Measurements from ENCODE around the gene CYGB.
A peak's percentile ranks its signal among the peaks of the same experiment; 100 is the strongest.

The CYGB gene

GRCh38 chr17:76558198-76559095 lies 20.9 kb upstream of the CYGB start:
- peak overlapping the region; percentile 97 for H3K27ac ChIP-seq
- peaks cover 5% of the 10 kb centered on the region for H3K36me3 ChIP-seq
- peak overlapping the region; percentile 90 to 99 for H3K4me3 ChIP-seq (ENCODE audit: low read depth in 1 of 2, low read length in 1 of 2)
- no peaks in the 10 kb centered on the region for H3K9me3 ChIP-seq
- no peaks in the 10 kb centered on the region for H3K27me3 ChIP-seq
- peaks cover 60 to 77% of the 10 kb centered on the region in 2 experiments for H3K4me1 ChIP-seq (ENCODE audit: control insufficient read depth in 1 of 2, insufficient read depth in 1 of 2, low read depth in 1 of 2, low read length in 1 of 2)
- peak; percentile 28 for TF ChIP-seq CTCF (IDR thresholded peaks at IDR 0.05)

GRCh38 chr17:76557368-76558197 lies 20.1 kb upstream of the CYGB start:
- Histone ChIP-seq H3K27ac (peak overlapping the region; percentile 97), H3K4me3 (ENCODE audit: low read depth in 1 of 2, low read length in 1 of 2) (peak overlapping the region; percentile 90 to 99), H3K36me3 (peaks cover 1% of the 10 kb centered on the region), H3K9me3 (no peaks in the 10 kb centered on the region), H3K27me3 (no peaks in the 10 kb centered on the region), H3K4me1 (ENCODE audit: control insufficient read depth in 1 of 2, insufficient read depth in 1 of 2, low read depth in 1 of 2, low read length in 1 of 2) (peaks cover 51 to 73% of the 10 kb centered on the region in 2 experiments)
- peak; percentile 56 for TF ChIP-seq CTCF (IDR thresholded peaks at IDR 0.05)

GRCh38 chr17:76556765-76557367 lies 19.4 kb upstream of the CYGB start:
- Histone ChIP-seq H3K4me1 (ENCODE audit: control insufficient read depth in 1 of 2, insufficient read depth in 1 of 2, low read depth in 1 of 2, low read length in 1 of 2) (peaks cover 47 to 71% of the 10 kb centered on the region in 2 experiments), H3K27me3 (no peaks in the 10 kb centered on the region), H3K9me3 (no peaks in the 10 kb centered on the region), H3K4me3 (ENCODE audit: low read depth in 1 of 2, low read length in 1 of 2) (peak overlapping the region; percentile 90 to 99), H3K27ac (peak overlapping the region; percentile 97), H3K36me3 (no peaks in the 10 kb centered on the region)
- no peak for TF ChIP-seq CTCF (IDR thresholded peaks at IDR 0.05)

- Histone ChIP-seq H3K9me3 (no peaks in the 10 kb centered on the region), H3K4me3 (ENCODE audit: low read depth in 1 of 2, low read length in 1 of 2) (no peak overlapping the region), H3K4me1 (ENCODE audit: control insufficient read depth in 1 of 2, insufficient read depth in 1 of 2, low read depth in 1 of 2, low read length in 1 of 2) (peaks cover 37 to 68% of the 10 kb centered on the region in 2 experiments), H3K27me3 (no peaks in the 10 kb centered on the region), H3K27ac (peak overlapping the region; percentile 10), H3K36me3 (no peaks in the 10 kb centered on the region)
- no peak for TF ChIP-seq CTCF (IDR thresholded peaks at IDR 0.05)
Measured at GRCh38 chr17:76554131-76554530, 16.6 kb upstream of the CYGB start.

- no peak overlapping the region for H3K27ac ChIP-seq
- H3K4me1 ChIP-seq (ENCODE audit: control insufficient read depth in 1 of 2, insufficient read depth in 1 of 2, low read depth in 1 of 2, low read length in 1 of 2) = peaks cover 29 to 67% of the 10 kb centered on the region in 2 experiments
- H3K36me3 ChIP-seq = no peaks in the 10 kb centered on the region
- no peak for TF ChIP-seq CTCF (IDR thresholded peaks at IDR 0.05)
- H3K4me3 ChIP-seq (ENCODE audit: low read depth in 1 of 2, low read length in 1 of 2) = no peak overlapping the region
- no peaks in the 10 kb centered on the region for H3K27me3 ChIP-seq
- H3K9me3 ChIP-seq = no peaks in the 10 kb centered on the region
Measured at GRCh38 chr17:76553178-76553908, 15.8 kb upstream of the CYGB start.
